Endothelial cell of hepatic sinusoid (primary cell): ENCODE measurements around the gene SLC30A1.
"Not testable (repeated sequence)": the region's sequence is repeated elsewhere in the genome, so short reads cannot be mapped to it uniquely, and the experiment has no call there.

Experiments
- in situ Hi-C: cut with HindIII; loops from 2 replicates; pipeline ENCODE4 v1.10.0; 2017; ENCODE audit warnings: low sequenced_read_pairs

Gene SLC30A1

DNA sequence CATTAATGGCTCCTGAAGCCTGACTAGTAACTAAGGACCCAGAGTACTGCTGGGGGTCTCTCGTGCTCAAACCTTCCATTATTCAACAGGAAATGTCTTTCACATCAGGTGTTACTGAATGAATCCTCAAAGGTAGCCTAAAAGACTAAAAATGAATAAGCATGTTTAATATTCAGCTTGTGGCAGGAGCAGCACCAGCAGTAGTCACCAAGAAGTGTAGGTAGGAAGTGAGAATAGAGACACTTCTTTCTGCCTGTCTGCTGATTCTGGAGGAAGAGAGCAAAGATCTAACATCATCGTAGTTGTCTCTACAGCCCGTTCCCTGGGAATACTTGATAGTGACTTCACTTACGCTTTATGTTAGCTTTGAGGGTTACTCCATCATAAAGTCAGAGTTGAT is 7.6 kb upstream of the SLC30A1 start:
- in situ Hi-C loops, result no loop called here

DNA sequence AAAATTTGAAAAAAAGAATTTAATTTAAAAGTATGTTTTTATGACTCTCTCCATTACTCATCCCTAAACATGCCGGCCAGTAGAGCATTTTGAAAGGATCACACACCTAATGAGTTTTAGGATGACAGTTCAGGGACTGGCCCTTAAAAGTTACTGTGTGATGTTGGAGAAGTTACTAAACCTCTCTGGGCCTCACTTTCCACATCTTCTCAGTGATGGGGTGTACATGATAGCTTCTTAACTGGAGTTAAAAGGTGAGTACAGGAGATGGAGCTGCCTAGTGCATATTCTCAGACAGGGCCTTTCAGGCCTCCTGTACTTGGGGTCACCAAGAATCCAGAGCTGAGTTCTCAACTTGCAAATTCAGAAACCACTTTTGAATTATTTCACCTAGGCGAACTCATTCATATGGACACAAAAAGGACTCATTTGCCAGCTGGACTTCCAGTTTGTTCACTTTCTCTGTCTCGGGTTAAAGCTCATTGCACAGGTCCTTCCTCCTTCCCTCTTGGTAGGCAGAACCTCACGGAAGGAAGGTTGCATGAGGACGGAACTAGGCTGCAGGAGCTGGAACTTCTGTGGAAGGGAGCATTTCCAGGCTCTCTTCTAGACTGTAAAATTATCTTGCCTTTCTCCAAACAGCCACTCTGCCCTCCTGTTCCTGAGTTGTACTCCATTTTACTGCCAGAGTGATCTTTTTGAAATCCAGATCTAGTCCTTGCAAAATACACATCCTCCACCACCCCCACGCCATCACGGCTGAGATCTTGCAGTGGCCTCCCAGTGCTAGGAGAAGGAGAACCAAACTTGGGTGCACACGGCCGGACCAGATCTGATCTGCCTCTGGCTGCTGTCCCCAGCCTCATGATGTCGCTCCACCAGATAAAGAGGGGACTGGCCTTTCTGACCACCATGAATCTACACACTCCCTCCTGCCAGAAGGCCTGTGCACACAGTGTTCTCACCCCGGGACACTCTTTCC is 4.3 kb upstream of the SLC30A1 start:
- in situ Hi-C loops, result no loop called here

DNA sequence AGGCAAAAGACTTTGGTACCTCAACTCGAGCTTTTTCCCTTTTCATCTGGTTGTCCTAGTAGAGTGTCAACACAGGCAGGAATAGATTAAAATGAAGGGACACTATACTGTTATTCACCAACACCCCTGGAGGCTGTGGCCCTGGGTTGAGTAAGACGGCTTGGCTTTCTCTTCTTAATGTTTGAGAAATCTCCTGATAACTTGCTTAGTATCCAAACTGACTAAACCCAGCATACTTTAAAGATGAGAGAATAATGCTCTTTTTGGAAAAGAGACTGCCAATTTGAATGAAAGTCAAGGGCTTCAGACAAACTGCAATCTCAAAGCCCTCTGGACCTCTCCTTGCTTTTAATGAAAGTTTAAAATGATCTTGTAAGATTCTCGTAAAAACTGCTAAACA is 2.6 kb upstream of the SLC30A1 start:
- in situ Hi-C loops, result no loop called here

DNA sequence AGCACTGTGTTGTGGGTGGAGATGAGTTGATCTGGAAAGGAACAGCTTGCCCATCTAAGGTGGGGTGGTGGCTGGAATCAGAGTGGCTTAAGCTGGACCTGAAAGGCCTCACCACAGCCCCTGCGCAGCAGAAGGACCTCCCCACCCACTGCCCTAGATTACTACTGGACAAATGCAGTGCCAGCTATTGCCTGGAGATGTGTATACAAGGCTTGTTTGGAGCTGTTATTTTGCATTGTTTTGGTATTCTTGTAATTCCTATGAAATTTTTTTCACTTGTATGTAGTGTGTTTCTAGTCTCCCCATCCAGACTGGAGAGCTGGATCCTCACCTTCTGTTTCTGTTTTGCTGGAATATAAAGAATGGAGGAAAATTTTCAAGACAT is 1.3 kb upstream of the SLC30A1 start:
- in situ Hi-C loops, result no loop called here

DNA sequence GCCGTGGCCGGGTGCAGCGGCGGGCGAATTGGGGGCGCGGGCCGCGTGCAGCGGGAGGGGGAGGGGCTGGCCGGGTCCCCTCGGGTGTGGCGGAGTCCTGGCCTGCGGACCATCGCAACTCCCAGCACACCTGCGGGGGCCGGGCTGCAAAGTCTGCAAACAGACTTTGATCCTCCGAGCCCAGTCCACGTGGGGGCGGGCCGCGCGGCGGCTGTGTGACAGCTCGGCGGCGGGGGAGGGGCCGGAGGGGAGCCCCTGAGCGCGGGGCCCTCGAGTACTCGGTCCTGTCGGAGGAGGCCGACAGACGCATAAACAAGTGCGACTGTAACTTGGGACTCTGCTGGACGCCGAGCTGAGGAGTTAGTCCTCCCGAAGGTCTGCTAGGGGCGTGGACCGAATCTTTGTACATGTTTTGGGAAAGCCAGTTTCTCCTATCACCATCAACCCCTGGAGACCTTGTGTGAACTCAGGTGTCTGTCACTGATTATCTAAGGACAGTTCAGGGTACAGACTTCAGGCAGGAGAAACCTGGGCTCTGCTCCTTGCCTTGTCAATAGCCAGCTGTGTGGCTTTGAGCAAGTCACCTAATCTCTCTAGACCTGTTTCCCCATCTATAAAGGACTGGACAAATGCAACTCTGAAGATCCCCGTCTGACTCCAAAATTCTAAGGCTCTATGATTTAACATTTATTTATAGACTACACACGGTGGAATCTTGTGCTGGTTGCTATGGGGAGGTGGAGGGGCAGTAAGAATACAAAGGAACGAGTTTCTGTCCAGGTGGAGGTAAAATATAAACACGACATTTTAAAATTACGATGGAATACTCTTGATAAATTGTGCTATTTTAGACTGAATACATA is 710 bp upstream of the SLC30A1 start:
- in situ Hi-C loops, result no loop called here

DNA sequence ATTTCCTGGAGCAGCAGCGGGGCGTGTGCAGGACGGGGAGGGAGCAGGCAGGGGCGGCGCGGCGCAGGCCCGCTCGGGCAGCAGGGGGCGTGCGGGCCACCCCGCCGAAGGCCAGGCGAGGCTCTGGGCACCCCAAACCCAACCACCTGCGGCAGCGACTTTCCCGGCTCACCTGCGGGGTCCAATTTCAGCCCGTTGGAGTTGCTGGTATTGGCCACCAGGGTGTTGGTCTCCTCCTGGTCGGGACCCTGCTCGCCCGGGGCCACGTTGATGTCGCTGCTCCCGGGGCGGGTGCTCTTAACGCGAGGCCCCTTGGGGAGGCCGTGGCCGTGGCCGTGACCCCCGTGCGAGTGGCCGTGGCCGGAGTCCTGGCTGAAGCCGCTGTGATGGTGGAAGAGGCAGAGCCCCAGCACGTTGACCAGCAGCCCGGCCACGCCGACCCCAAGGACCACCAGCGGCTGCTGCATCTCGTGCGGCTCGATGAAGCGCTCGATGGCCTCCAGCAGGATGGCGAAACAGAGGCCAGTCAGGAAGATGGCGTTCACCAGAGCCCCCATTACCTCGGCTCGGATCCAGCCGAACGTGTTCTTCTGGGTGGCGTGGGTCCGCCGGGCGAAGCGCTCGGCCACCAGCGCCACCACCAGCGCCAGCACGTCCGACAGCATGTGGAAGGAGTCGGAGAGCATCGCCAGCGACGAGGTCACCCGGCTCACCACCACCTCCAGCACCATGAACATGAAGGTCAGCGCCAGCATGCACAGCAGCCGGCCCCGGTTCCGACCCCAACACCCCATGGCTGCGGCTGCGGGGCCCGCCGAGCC is 932 bp downstream of the SLC30A1 start:
- in situ Hi-C loops, result no loop called here

DNA sequence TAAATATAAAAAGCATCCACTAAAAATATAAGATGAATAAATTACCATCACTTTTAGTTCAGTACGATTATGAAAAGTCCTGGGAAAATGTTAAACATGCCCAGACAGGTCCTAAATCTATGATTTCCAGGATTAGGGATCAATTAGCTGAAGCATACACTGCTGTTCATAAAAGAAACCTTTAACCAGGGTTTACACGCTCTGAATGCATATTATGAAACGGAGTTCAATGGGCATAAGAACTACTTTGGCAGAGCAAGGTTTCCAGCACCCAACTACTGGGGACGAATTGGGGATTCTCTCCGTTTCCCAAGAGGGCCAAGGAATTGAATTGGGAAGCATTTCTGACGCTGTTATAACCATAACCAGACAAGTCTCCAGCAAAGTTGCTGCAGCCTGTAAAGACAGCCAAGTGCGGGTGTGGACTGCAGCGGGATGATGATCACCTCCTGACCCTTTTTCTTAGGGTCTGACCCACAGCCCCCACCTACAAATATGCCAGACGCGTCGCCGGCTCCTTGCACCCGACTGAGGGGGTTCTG is 1.6 kb downstream of the SLC30A1 start:
- in situ Hi-C loops, result no loop called here

DNA sequence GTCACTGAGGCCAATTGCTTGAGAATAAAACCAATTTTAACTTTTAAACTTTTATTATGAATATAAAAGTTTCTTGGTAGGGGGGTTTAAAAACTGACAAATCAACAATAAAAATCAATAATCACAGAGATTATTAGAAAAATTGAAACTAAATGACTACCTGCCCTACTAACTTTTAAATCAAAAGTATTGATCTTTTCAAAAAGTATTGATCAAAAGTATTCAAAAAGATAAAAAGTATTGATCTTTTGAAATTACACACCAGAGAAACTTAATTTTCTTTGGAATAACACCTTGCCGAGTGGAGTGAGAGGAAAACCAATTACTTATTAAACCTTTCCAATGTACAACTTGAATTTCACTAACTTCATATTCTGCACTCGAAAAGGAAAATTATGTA is 2.2 kb downstream of the SLC30A1 start:
- in situ Hi-C loops, result no loop called here

DNA sequence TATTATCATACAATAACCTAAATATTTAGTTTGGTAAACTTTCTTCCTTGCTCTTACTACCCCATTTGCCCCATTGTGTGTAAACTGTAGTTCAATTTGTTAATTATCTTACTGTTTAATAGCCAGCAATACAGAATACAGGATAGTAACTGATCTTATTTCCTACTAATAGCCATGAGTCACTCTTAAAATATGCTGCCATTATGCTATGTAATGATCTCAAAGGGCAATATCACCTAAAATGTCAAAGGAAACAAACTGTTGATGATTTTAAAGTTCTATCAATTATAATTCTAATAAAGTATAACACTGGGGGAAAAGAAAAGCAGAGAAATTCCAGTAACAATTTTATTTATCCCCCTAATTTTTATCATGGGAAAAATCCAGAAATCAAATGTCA is 4.3 kb downstream of the SLC30A1 start:
- in situ Hi-C loops, result no loop called here

DNA sequence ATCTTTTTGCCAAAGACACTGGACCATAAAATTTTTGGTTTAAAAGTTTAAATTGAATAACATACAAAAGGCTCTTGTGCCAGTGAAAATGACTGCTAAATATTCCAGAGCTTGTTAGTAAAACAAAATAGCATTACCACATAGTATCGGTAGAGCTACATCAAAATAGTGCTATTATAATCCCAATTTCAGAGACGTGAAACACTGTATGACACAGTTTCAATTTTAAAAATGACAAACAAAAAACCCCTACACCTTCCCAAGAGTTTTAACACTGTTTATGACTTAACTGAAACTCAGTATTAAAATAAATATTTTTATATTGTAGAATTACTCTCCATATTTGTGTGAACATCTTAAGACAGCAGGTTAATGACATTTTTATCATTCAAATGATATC is 7.0 kb downstream of the SLC30A1 start:
- in situ Hi-C loops, result no loop called here

DNA sequence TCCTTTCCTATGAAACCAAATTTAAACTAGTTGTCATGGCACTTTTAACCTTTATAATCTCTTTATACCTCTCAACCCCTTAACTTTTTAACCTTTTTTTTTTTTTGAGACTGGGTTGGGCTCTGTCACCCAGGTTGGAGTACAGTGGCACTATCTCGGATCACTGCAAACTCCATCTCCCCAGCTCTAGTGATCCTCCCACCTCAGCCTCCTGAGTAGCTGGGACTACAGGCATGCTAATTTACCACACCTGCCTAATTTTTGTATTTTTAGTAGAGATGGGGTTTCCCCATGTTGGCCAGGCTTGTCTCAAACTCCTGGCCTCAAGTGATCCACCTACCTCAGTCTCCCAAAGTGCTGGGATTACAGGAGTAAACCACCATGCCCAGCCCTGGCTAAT is 8.6 kb downstream of the SLC30A1 start:
- in situ Hi-C loops, result not testable (repeated sequence)

DNA sequence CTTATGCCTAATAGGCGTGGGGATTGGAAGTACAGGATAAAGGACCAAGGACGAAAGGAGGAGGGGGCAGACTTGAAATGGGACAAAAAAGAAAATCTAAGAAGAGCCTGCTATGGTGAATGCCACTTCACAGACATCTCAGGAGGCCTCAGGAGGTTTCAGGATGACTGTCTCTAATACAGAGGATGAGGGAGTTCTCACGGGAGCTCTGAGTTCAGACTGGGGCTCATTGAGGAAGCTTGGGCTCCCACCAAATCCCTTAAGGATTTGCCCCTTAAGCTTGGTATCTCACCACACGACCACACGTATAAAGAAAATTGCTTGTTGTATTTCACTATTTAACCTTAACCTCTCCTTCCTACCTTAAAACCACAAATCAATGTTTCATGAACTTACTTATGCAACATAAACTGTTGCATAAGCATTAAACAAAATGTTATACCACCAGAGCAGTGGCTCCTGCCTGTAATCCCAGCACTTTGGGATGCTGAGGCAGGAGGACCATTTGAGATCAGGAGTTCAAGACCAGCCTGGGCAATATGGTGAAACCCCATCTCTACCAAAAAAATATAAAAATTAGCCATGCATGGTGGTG is 12.4 kb downstream of the SLC30A1 start:
- in situ Hi-C loops, result no loop called here

DNA sequence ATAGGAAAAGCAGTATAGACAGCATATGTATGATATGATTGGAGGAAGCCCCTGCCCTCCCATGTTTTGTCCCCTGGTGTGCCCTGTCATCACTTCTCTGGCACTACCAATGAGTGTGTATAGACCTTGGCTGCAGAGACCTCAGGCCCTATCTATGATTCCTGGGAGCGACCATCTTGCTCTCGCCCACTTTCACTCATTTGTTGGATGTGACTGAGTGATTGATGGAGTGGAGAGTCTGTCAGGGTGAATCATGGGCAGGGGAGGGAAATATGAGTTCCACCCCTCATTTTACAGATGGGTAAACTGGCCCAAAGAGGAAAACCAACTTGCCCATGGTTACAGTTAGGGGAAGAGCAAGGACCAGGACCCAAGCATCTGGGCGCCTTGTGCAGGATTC is 14.9 kb downstream of the SLC30A1 start:
- in situ Hi-C loops, result no loop called here

DNA sequence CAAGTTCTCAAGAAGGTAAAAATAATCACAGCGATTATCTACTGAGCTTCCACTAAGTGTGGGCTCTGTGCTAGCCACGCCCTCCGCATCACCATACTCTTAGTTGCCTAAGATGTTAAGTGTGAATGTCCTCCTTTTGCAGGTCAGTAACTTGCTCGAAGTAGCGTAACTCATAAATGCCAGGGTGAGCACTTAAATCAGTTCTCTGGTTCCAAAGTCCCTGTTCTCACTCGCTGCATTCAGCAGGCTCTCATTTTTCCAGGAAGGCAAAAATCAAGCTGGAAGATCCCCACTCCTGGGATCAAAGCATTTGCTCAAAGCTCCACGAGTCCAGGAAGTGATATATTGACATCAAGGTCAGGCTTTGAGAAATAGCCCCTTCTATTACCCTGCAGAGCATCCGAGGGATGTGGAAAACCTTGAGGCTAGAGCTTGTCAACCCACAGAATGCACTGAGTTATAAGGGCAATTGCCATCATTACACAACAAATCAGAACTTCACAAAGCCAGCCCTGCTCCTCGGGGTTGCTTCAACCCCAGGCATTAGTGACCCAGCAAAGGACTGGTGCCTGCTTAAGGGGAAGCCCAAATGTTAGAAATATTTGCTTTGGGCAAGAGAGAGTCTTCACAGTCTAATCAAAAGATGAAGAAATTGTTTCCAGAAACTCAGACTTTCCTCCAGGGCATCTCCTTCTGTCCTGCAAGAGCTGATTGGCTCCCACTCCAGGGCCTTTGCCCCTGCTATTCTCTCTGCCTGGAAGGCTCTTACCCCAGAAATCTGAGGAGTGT is 19.5 kb downstream of the SLC30A1 start:
- in situ Hi-C loops, result no loop called here

DNA sequence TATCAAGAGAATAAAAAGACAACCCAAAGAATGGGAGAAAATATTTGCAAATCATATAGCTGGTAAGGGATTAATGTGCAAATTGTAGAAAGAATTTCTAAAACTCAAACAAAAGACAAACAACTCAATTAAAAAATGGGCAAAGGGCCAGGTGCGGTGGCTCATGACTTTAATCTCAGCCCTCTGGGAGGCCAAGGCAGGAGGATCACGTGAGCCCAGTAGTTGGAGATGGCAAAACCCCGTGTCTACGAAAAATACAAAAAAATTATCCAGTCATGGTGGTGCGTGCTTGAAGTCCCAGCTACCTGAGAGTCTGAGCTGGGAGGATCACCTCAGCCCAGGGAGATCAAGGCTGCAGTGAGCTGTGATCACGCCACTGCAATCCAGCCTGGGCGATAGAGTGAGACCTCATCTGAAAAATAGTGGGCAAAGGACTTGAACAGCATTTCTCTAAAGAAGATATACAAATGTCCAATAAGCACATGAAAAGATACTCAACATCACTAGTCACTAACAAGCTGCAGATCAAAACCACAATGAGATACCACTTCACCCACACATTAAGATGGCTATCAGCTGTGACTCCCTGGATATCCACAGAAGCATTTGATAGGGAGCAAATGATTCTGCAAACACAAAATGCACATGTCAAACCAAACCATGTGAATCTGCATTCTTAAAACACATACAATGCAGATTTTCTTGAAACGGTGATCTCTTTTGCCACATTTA is 20.9 kb downstream of the SLC30A1 start:
- in situ Hi-C loops, result no loop called here

DNA sequence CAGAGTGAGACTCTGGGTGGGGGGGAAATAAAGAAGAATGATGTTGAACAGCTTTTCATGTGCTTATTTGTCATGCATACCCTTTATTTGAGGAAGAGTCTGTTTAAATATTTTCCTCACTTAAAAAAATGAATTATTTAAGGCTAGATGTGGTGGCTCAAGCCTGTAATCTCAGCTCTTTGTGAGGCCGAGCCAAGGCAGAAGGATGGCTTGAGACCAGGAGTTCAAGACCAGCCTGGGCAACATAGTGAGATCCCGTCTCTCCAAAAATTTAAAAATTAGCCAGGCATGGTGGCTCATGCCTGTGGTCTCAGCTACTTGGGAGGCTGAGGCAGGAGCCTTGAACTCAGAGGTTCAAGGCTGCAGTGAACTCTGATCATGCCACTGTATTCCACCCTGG is 25.4 kb downstream of the SLC30A1 start:
- in situ Hi-C loops, result no loop called here

DNA sequence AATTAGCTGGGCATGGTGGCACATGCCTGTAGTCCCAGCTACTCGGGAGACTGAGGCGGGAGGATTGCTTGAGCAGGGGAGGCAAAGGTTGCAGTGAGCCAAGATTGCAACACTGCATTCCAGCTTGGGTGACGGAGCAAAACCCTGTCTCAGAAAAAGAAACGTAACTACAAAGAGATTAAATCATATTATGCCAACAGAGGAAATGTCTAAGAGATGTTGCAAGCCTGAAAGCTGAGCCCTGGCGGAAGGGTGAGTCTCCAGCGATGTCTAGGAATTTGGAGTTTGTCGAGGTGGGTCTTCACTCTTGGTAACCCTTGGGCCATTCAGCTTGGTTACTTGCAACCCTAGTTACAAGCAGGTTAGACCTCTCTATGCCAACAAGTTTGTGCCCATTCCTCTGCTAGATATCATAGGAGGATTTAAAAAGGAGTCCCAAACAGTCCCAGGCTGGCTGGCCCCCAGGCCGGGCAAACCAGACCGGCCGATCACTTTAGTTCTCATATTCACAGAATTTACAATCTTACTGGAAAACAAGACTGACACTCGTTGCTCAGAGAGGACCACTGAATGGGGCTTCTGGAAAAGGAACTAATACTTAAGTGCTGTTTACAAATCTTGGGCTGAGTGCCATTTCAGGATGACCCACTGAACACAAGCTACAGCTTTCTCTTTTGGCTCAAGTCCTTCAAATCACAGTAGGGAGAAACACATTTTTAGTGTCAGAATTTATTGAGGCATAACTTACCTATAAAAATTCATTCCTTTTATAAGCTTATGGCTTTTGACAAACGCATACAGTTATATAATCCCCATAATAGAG is 27.1 kb downstream of the SLC30A1 start:
- in situ Hi-C loops, result no loop called here

DNA sequence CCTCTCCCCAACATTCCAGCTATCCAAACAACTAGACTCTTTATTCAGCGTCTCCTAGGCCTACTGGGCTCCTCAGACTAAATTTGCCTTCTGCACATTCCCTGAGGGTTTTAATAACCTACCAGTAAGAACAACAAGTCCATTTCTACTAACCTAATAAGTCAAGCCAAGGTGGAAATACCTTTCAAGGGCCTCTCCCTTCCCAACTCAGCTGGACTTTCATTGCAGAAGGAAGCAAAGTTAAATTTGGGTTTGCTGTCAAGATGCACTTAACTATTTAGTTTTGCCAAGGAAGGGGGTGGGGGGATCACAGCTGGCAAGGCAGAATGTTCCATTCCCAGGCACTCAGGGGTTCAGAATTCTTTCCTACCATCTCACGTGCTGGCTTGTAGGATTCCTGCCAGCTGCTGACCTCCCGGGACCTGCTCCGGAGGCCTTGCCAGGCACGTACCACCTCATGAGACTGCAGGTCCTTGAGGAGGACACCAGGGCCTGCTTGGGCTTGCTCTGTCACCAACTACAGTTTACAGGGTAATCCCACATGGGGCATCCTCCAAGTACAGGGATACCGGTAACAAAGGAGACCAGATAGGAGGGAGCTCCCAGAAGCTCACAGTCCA is 29.8 kb downstream of the SLC30A1 start:
- in situ Hi-C loops, result no loop called here
